ENCODE results near the gene MTR. TPM values are rescaled to one million over a fixed set of nuclear protein-coding genes. Genes with fewer than 3 reads are reported as not detected.

MTR gene
- total RNA-seq: 48.9 and 49.2 TPM in 2 replicates

- Mint-ChIP-seq H3K4me3 (peak within 1 kb of the TSS; percentile 89), H3K4me1 (ENCODE audit: low read depth) (peaks cover 37% of the 10 kb centered on the region), H3K27ac (peak within 1 kb of the TSS; percentile 96), H3K36me3 (ENCODE audit: low read depth) (peaks cover 9% of the 10 kb centered on the region), H3K9me3 (no peaks in the 10 kb centered on the region), H3K27me3 (ENCODE audit: insufficient read depth) (peaks cover 13% of the 10 kb centered on the region)
- intact Hi-C loops (cut with micrococcal nuclease): loop anchor here (1.0 to 5.0 kb wide), 7 partner anchors 36 to 512 kb away; partner anchors contain the start of genes ACTN2, EDARADD and HEATR1
- DNase-seq (ENCODE audit: low spot score): peak; percentile 94
Measured at GRCh38 chr1:236795035-236795756, at the start of gene MTR. Gene MTR (plus strand): TSS chr1:236795292. CDS start chr1:236795704, 412 bp downstream.

DNA sequence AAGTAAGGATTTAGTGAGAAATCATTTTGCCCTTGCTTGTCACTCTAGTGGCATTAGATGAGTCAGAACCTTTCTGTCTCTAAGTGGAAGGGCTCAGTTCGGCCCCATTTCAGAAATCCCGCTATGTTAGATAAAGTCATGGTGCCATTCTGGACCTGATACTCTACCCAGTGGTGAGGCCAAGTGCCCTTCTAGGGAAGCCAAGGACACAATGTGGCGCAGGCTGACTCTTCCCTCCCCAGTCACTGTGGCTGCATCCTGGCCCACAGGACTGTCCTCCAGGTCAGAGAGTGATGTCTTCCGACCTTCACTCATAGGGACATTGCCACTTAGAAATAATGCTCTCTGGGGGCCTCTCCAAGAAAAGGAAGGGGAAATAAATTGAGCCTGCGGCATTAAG lies 48.3 kb upstream of the MTR start:
- H3K9me3 Mint-ChIP-seq: no peaks in the 10 kb centered on the region
- H3K4me1 Mint-ChIP-seq (ENCODE audit: low read depth): no peaks in the 10 kb centered on the region
- no peak overlapping the region for H3K27ac Mint-ChIP-seq
- H3K27me3 Mint-ChIP-seq (ENCODE audit: insufficient read depth): peaks cover 4% of the 10 kb centered on the region
- no peak for DNase-seq (ENCODE audit: low spot score)
- H3K36me3 Mint-ChIP-seq (ENCODE audit: low read depth): no peaks in the 10 kb centered on the region
- H3K4me3 Mint-ChIP-seq: no peak overlapping the region
- intact Hi-C loops (cut with micrococcal nuclease): no loop called here

GRCh38 chr1:236747311-236747985 lies 47.6 kb upstream of the MTR start:
- no peaks in the 10 kb centered on the region for H3K36me3 Mint-ChIP-seq (ENCODE audit: low read depth)
- intact Hi-C loops (cut with micrococcal nuclease): no loop called here
- no peak overlapping the region for H3K27ac Mint-ChIP-seq
- no peak overlapping the region for H3K4me3 Mint-ChIP-seq
- DNase-seq (ENCODE audit: low spot score): no peak
- H3K4me1 Mint-ChIP-seq (ENCODE audit: low read depth): no peaks in the 10 kb centered on the region
- peaks cover 4% of the 10 kb centered on the region for H3K27me3 Mint-ChIP-seq (ENCODE audit: insufficient read depth)
- H3K9me3 Mint-ChIP-seq: no peaks in the 10 kb centered on the region

- Mint-ChIP-seq H3K36me3 (ENCODE audit: low read depth) (no peaks in the 10 kb centered on the region), H3K4me1 (ENCODE audit: low read depth) (no peaks in the 10 kb centered on the region), H3K27ac (no peak overlapping the region), H3K9me3 (no peaks in the 10 kb centered on the region), H3K4me3 (no peak overlapping the region), H3K27me3 (ENCODE audit: insufficient read depth) (peaks cover 4% of the 10 kb centered on the region)
- intact Hi-C loops (cut with micrococcal nuclease): no loop called here
- DNase-seq (ENCODE audit: low spot score): no peak
Measured at GRCh38 chr1:236748268-236748870, 46.7 kb upstream of the MTR start.

- Mint-ChIP-seq H3K36me3 (ENCODE audit: low read depth) (no peaks in the 10 kb centered on the region), H3K9me3 (no peaks in the 10 kb centered on the region), H3K4me1 (ENCODE audit: low read depth) (no peaks in the 10 kb centered on the region), H3K4me3 (no peak overlapping the region), H3K27ac (no peak overlapping the region), H3K27me3 (ENCODE audit: insufficient read depth) (peaks cover 4% of the 10 kb centered on the region)
- intact Hi-C loops (cut with micrococcal nuclease): loop anchor here (10.0 kb wide), 1 partner anchor 294 kb away; the partner anchor contains the start of gene RYR2
- no peak for DNase-seq (ENCODE audit: low spot score)
Measured at GRCh38 chr1:236750928-236751327, 44.2 kb upstream of the MTR start.

- Mint-ChIP-seq H3K4me3 (no peak overlapping the region), H3K36me3 (ENCODE audit: low read depth) (no peaks in the 10 kb centered on the region), H3K9me3 (no peaks in the 10 kb centered on the region), H3K27ac (no peak overlapping the region), H3K4me1 (ENCODE audit: low read depth) (no peaks in the 10 kb centered on the region), H3K27me3 (ENCODE audit: insufficient read depth) (peaks cover 4% of the 10 kb centered on the region)
- intact Hi-C loops (cut with micrococcal nuclease): loop anchor here (10.0 kb wide), 1 partner anchor 293 kb away; the partner anchor contains the start of gene RYR2
- DNase-seq (ENCODE audit: low spot score): no peak
Measured at GRCh38 chr1:236751385-236751784, 43.7 kb upstream of the MTR start.

- intact Hi-C loops (cut with micrococcal nuclease): loop anchor here (10.0 kb wide), 1 partner anchor 293 kb away; the partner anchor contains the start of gene RYR2
- no peaks in the 10 kb centered on the region for H3K9me3 Mint-ChIP-seq
- no peak overlapping the region for H3K4me3 Mint-ChIP-seq
- H3K4me1 Mint-ChIP-seq (ENCODE audit: low read depth): no peaks in the 10 kb centered on the region
- H3K27ac Mint-ChIP-seq: no peak overlapping the region
- no peaks in the 10 kb centered on the region for H3K36me3 Mint-ChIP-seq (ENCODE audit: low read depth)
- DNase-seq (ENCODE audit: low spot score): no peak
- H3K27me3 Mint-ChIP-seq (ENCODE audit: insufficient read depth): peaks cover 4% of the 10 kb centered on the region
Measured at GRCh38 chr1:236751935-236752334, 43.2 kb upstream of the MTR start.

GRCh38 chr1:236753516-236753915 lies 41.6 kb upstream of the MTR start:
- DNase-seq (ENCODE audit: low spot score): no peak
- intact Hi-C loops (cut with micrococcal nuclease): loop anchor here (10.0 kb wide), 1 partner anchor 291 kb away; the partner anchor contains the start of gene RYR2
- no peak overlapping the region for H3K4me3 Mint-ChIP-seq
- H3K27me3 Mint-ChIP-seq (ENCODE audit: insufficient read depth): peaks cover 6% of the 10 kb centered on the region
- H3K27ac Mint-ChIP-seq: no peak overlapping the region
- H3K9me3 Mint-ChIP-seq: no peaks in the 10 kb centered on the region
- no peaks in the 10 kb centered on the region for H3K4me1 Mint-ChIP-seq (ENCODE audit: low read depth)
- H3K36me3 Mint-ChIP-seq (ENCODE audit: low read depth): no peaks in the 10 kb centered on the region

DNA sequence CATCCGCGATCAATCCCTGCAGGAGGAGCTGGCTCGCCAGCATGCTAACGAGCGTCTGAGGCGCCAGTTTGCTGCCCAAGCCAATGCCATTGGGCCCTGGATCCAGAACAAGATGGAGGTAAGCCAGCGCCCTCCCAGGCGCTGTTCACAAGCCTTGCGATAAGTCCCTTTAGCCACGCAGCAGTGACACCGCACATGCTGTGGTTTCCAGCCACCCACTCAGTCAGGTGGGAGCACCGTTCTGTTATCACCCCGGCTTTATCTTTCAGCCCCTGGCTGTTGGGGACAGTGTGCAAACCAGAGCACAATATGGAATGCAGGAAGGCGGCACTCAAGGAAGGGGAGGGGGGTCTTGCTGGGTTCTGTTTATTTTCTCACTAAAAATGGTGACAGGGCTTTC lies 41.1 kb upstream of the MTR start:
- no peaks in the 10 kb centered on the region for H3K4me1 Mint-ChIP-seq (ENCODE audit: low read depth)
- no peaks in the 10 kb centered on the region for H3K36me3 Mint-ChIP-seq (ENCODE audit: low read depth)
- peaks cover 6% of the 10 kb centered on the region for H3K27me3 Mint-ChIP-seq (ENCODE audit: insufficient read depth)
- H3K9me3 Mint-ChIP-seq: no peaks in the 10 kb centered on the region
- intact Hi-C loops (cut with micrococcal nuclease): loop anchor here (10.0 kb wide), 1 partner anchor 291 kb away; the partner anchor contains the start of gene RYR2
- no peak overlapping the region for H3K4me3 Mint-ChIP-seq
- DNase-seq (ENCODE audit: low spot score): no peak
- H3K27ac Mint-ChIP-seq: no peak overlapping the region

DNA sequence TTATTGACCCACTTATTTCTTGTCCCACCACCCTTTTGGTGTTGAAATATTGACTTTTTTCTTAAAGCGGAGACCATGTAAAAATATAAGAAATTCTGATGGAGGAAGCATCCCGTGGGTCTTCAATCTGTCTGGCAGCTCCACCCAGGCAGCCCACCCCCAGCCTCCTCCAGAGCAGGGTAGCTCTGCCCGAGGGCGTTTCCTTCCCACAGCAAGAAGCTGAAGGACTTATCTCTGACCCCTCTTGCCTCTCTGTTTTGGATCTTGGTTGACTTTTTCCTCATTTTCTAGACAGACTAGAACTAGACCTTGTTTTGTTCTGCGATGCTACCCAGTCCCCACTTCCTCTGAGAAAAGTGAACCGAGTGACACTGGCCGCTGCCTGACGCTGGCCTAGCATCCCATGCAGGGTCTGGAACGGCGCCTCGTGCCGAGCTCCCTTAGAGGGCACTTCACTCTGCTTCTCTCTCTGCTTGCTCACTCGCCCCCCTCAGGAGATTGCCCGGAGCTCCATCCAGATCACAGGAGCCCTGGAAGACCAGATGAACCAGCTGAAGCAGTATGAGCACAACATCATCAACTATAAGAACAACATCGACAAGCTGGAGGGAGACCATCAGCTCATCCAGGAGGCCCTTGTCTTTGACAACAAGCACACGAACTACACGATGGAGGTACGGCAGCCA lies 40.4 kb upstream of the MTR start:
- Mint-ChIP-seq H3K4me1 (ENCODE audit: low read depth) (peaks cover 5% of the 10 kb centered on the region), H3K4me3 (no peak overlapping the region), H3K27me3 (ENCODE audit: insufficient read depth) (peaks cover 6% of the 10 kb centered on the region), H3K36me3 (ENCODE audit: low read depth) (no peaks in the 10 kb centered on the region), H3K9me3 (no peaks in the 10 kb centered on the region), H3K27ac (no peak overlapping the region)
- intact Hi-C loops (cut with micrococcal nuclease): loop anchor here (10.0 kb wide), 1 partner anchor 290 kb away; the partner anchor contains the start of gene RYR2
- no peak for DNase-seq (ENCODE audit: low spot score)

- no peak for DNase-seq (ENCODE audit: low spot score)
- no peak overlapping the region for H3K4me3 Mint-ChIP-seq
- H3K4me1 Mint-ChIP-seq (ENCODE audit: low read depth): peaks cover 5% of the 10 kb centered on the region
- no peak overlapping the region for H3K27ac Mint-ChIP-seq
- no peaks in the 10 kb centered on the region for H3K36me3 Mint-ChIP-seq (ENCODE audit: low read depth)
- peaks cover 2% of the 10 kb centered on the region for H3K27me3 Mint-ChIP-seq (ENCODE audit: insufficient read depth)
- intact Hi-C loops (cut with micrococcal nuclease): loop anchor here (2.0 to 10.0 kb wide), 2 partner anchors 37 to 287 kb away; partner anchors contain the start of genes MTR and RYR2
- H3K9me3 Mint-ChIP-seq: no peaks in the 10 kb centered on the region
Measured at GRCh38 chr1:236757640-236758039, 37.5 kb upstream of the MTR start.

DNA sequence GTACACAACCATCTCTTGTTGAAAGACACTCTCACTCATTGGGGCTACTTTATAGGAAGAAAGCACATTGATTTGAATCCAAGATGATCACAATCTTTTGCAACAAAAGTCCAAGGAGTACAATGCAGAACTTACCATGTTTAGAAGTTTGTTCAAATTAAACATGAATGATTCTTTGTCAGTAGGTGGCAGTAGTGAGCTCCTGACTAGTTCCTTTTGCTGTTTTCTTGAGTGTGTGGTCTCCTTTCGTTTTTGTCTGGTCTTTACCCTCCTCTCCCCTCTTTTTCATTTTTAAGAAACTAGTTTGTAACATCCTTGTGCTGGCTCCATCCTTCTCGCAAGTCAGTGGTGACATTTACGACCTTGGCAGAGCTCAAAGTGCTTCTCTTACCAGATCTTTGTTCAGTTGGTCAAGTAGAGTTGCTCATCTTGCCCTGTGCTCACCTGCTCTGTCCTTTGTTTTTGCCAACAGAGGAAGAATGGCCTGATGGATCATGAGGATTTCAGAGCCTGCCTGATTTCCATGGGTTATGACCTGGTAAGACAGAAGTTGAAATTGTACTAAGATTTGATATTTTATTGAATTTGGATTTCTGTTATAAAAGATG lies 35.7 kb upstream of the MTR start:
- no peak overlapping the region for H3K4me3 Mint-ChIP-seq
- no peak overlapping the region for H3K27ac Mint-ChIP-seq
- H3K9me3 Mint-ChIP-seq: no peaks in the 10 kb centered on the region
- no peak for DNase-seq (ENCODE audit: low spot score)
- peaks cover 5% of the 10 kb centered on the region for H3K4me1 Mint-ChIP-seq (ENCODE audit: low read depth)
- H3K36me3 Mint-ChIP-seq (ENCODE audit: low read depth): no peaks in the 10 kb centered on the region
- H3K27me3 Mint-ChIP-seq (ENCODE audit: insufficient read depth): peaks cover 2% of the 10 kb centered on the region
- intact Hi-C loops (cut with micrococcal nuclease): loop anchor here (1.0 to 10.0 kb wide), 3 partner anchors 35 to 285 kb away; partner anchors contain the start of genes MTR and RYR2

Data from activated T-helper 1 cell treated with anti-CD3 and anti-CD28 coated beads, Interleukin-12 subunit alpha, Interleukin-12 subunit beta, Interleukin-2, Interleukin-4 antibody, amounts not matched to agents 30 ng/mL and 10 ng/mL and 1 ng/mL, durations not matched to agents 14 hours and 24 hours and 36 hours (primary cell).